Stomach (tissue), 9 donors: Measurements from ENCODE around the gene C5orf58. TPM values are rescaled to one million over a fixed set of nuclear protein-coding genes. Genes with fewer than 3 reads are reported as not detected.

Source experiments
- DNase-seq, 2 donors: peaks; one replicate each; pipeline versions ENCODE4 v3.0.0 to v3.0.0-alpha.2; 2013 to 2019
- H3K27ac ChIP-seq, 5 donors: fragments of 200-600 bp in 4 of 5; sonication (generic) in 4 of 5; one replicate each; pipeline ENCODE4 v1.5.1; 2013 to 2019; ENCODE audit warnings: mild to moderate bottlenecking in 1 of 5, moderate library complexity in 1 of 5
- H3K27me3 ChIP-seq, 3 donors: fragments of 200-600 bp; sonication (generic); one replicate each; pipeline ENCODE4 v1.5.1; 2017 to 2019; ENCODE audit warnings: mixed run types in 1 of 3
- H3K36me3 ChIP-seq, 4 donors: fragments of 200-600 bp; sonication (generic); 1 replicate in 3 of 4; 2 replicates in 1 of 4; pipeline ENCODE4 v1.5.1; 2016 to 2019
- H3K4me1 ChIP-seq, 4 donors: fragments of 200-600 bp; sonication (generic); one replicate each; pipeline ENCODE4 v1.5.1; 2016 to 2019
- H3K4me3 ChIP-seq, 4 donors: fragments of 200-600 bp; sonication (generic) in 3 of 4; one replicate each; pipeline ENCODE4 v1.5.1; 2016 to 2019; ENCODE audit warnings: mild to moderate bottlenecking in 1 of 4
- H3K9me3 ChIP-seq, 4 donors: fragments of 200-600 bp; sonication (generic); one replicate each; pipeline ENCODE4 v1.5.1; 2016 to 2019
- CTCF ChIP-seq, 7 experiments: fragments of 450-650 bp in 4 of 7; fragments of 200-600 bp in 3 of 7; sonication (generic) in 3 of 7; IDR thresholded peaks; one replicate each; pipeline ENCODE4 v1.5.1; 2016 to 2019; ENCODE audit warnings: antibody characterized with exemption in 7 of 7, control low read depth in 2 of 7, mild to moderate bottlenecking in 1 of 7
- EP300 ChIP-seq: sonication (generic); formaldehyde crosslinking; IDR thresholded peaks from one replicate; pipeline ENCODE4 v1.6.1; 2017; ENCODE audit warnings: antibody characterized with exemption
- POLR2A ChIP-seq, 4 donors: fragments of 450-650 bp; IDR thresholded peaks; one replicate each; pipeline ENCODE4 v1.6.1; 2016; ENCODE audit warnings: antibody characterized with exemption in 4 of 4, control low read depth in 2 of 4, mild to moderate bottlenecking in 1 of 4, moderate library complexity in 1 of 4
- POLR2AphosphoS5 ChIP-seq, 3 donors: sonication (generic); formaldehyde crosslinking; IDR thresholded peaks; one replicate each; pipeline ENCODE4 v1.6.1; 2016; ENCODE audit warnings: antibody characterized with exemption in 3 of 3
- WGBS, 5 donors: extraction: QIAGEN DNeasy Blood & Tissue Kit in 3 of 5; methylation state at CpG; one replicate each; pipeline versions ENCODE4 v1.1.5 to v1.1.7; 2013 to 2018; 5-methylcytosine and 5-hydroxymethylcytosine counted together
- intact Hi-C: fragments of 100-400 bp; cut with DNase I; formaldehyde crosslinking; loops from one replicate; pipeline ENCODE4 v1.15.1; 2023; ENCODE audit warnings: low total_unique reads
- polyA plus RNA-seq, 3 donors: library from polyadenylated mRNA; stranded (reverse); fragments of 200-250 nt; gene quantifications; one replicate each; pipeline ENCODE4 v1.2.3, GENCODE V29; 2013
- total RNA-seq, 5 donors: library from RNA; depleted of rRNA; stranded (reverse); fragments of >200 nt; gene quantifications; one replicate each; pipeline versions ENCODE4 v1.1.0 to v1.2.3, GENCODE V29; 2014 to 2016
- donor health status: healthy with polysubstance abuse.
- donor health status: Bipolar disorder and iron deficiency.
- donor health status: healthy.

C5orf58 gene
- total and polyA plus RNA-seq, 8 donors: 0.43 to 4.6 TPM; not detected in 6

GRCh38 chr5:170223360-170223759 lies 9.4 kb upstream of the C5orf58 start:
- TF ChIP-seq POLR2A (IDR thresholded peaks at IDR 0.05) (no peak), POLR2AphosphoS5 (IDR thresholded peaks at IDR 0.05) (no peak), CTCF (IDR thresholded peaks at IDR 0.05) (no peak), EP300 (no peak)

GRCh38 chr5:170223906-170224305 lies 8.9 kb upstream of the C5orf58 start:
- Histone ChIP-seq H3K9me3 (no peaks in the 10 kb centered on the region), H3K4me1 (peaks cover 0 to 5% (median 0%) of the 10 kb centered on the region in 4 donors), H3K27me3 (no peaks in the 10 kb centered on the region), H3K27ac (peak overlapping the region in 1 of 5 donors; percentile 78), H3K36me3 (no peaks in the 10 kb centered on the region), H3K4me3 (no peak overlapping the region)
- intact Hi-C loops: no loop called here
- 61 to 68% (median 63%) methylated on average over 5 of the region's 5 CpGs for WGBS, 5 donors
- DNase-seq: no peak
- TF ChIP-seq POLR2AphosphoS5 (IDR thresholded peaks at IDR 0.05): no peak
- no peak for TF ChIP-seq POLR2A (IDR thresholded peaks at IDR 0.05)
- no peak for TF ChIP-seq EP300
- TF ChIP-seq CTCF (IDR thresholded peaks at IDR 0.05): no peak

More at GRCh38 chr5:170223360-170223759, 9.4 kb upstream of the C5orf58 start:
- intact Hi-C loops: no loop called here
- Histone ChIP-seq H3K36me3 (no peaks in the 10 kb centered on the region), H3K4me1 (peaks cover 0 to 5% (median 0%) of the 10 kb centered on the region in 4 donors), H3K27ac (peak overlapping the region in 3 of 5 donors; percentile 3 to 78 (median 23)), H3K27me3 (no peaks in the 10 kb centered on the region), H3K4me3 (no peak overlapping the region), H3K9me3 (no peaks in the 10 kb centered on the region)
- peak in 1 of 2 donors; percentile 43 for DNase-seq

GRCh38 chr5:170225326-170226128 lies 7.3 kb upstream of the C5orf58 start:
- Histone ChIP-seq H3K4me3 (no peak overlapping the region), H3K27ac (no peak overlapping the region), H3K27me3 (no peaks in the 10 kb centered on the region), H3K4me1 (peaks cover 0 to 5% (median 0%) of the 10 kb centered on the region in 4 donors), H3K9me3 (no peaks in the 10 kb centered on the region), H3K36me3 (no peaks in the 10 kb centered on the region)
- peak; percentile 74 to 88 for DNase-seq
- WGBS, 5 donors: 49 to 56% (median 55%) methylated on average over 7 of the region's 7 CpGs
- TF ChIP-seq CTCF (IDR thresholded peaks at IDR 0.05) (peak in 4 of 7 experiments; percentile 58 to 72 (median 68)), POLR2A (IDR thresholded peaks at IDR 0.05) (no peak)
- intact Hi-C loops: loop anchor here (5.0 kb wide), 1 partner anchor 197 kb away; no protein-coding TSS in a partner anchor

- no peak for TF ChIP-seq EP300
- no peak for TF ChIP-seq CTCF (IDR thresholded peaks at IDR 0.05)
- TF ChIP-seq POLR2AphosphoS5 (IDR thresholded peaks at IDR 0.05): no peak
- no peak for TF ChIP-seq POLR2A (IDR thresholded peaks at IDR 0.05)
- 73 to 83% (median 77%) methylated on average over 9 of the region's 9 CpGs for WGBS, 5 donors
- no peaks in the 10 kb centered on the region for H3K9me3 ChIP-seq
- no peak overlapping the region for H3K4me3 ChIP-seq
- no peaks in the 10 kb centered on the region for H3K27me3 ChIP-seq
- peaks cover 0 to 5% (median 0%) of the 10 kb centered on the region in 4 donors for H3K4me1 ChIP-seq
- no peak overlapping the region for H3K27ac ChIP-seq
- H3K36me3 ChIP-seq: no peaks in the 10 kb centered on the region
- no peak for DNase-seq
- intact Hi-C loops: loop anchor here (5.0 kb wide), 1 partner anchor 196 kb away; no protein-coding TSS in a partner anchor
These were observed 6.6 kb upstream of the C5orf58 start for GRCh38 chr5:170226129-170226615.
